Muscle layer of duodenum (tissue), 2 donors: Measurements from ENCODE around the gene MED10.

Source experiments
- H3K27ac ChIP-seq: one replicate; pipeline ENCODE4 v1.7.0; 2013; ENCODE audit warnings: mild to moderate bottlenecking, low read length
- H3K27me3 ChIP-seq: one replicate; pipeline ENCODE4 v1.7.0; 2013; ENCODE audit warnings: low read depth, mild to moderate bottlenecking, control low read depth, low read length
- H3K36me3 ChIP-seq, 2 donors: one replicate each; pipeline ENCODE4 v1.7.0; 2013; ENCODE audit warnings: low read length in 2 of 2, control low read depth in 1 of 2, mild to moderate bottlenecking in 1 of 2; ENCODE audit not compliant: insufficient read depth in 2 of 2, control insufficient read depth in 1 of 2
- H3K4me1 ChIP-seq, 2 donors: one replicate each; pipeline ENCODE4 v1.7.0; 2013; ENCODE audit warnings: low read length in 2 of 2, mild to moderate bottlenecking in 2 of 2, control low read depth in 1 of 2, moderate library complexity in 1 of 2; ENCODE audit not compliant: insufficient read depth in 2 of 2, control insufficient read depth in 1 of 2
- H3K4me3 ChIP-seq, 2 donors: one replicate each; pipeline ENCODE4 v1.7.0; 2013; ENCODE audit warnings: low read length in 2 of 2, low read depth in 1 of 2, mild to moderate bottlenecking in 1 of 2
- H3K9me3 ChIP-seq, 2 donors: one replicate each; pipeline ENCODE4 v1.7.0; 2013; ENCODE audit warnings: low read length in 2 of 2, control low read depth in 1 of 2, mild to moderate bottlenecking in 1 of 2; ENCODE audit not compliant: control insufficient read depth in 1 of 2
- donor health status: healthy.

Gene MED10

DNA sequence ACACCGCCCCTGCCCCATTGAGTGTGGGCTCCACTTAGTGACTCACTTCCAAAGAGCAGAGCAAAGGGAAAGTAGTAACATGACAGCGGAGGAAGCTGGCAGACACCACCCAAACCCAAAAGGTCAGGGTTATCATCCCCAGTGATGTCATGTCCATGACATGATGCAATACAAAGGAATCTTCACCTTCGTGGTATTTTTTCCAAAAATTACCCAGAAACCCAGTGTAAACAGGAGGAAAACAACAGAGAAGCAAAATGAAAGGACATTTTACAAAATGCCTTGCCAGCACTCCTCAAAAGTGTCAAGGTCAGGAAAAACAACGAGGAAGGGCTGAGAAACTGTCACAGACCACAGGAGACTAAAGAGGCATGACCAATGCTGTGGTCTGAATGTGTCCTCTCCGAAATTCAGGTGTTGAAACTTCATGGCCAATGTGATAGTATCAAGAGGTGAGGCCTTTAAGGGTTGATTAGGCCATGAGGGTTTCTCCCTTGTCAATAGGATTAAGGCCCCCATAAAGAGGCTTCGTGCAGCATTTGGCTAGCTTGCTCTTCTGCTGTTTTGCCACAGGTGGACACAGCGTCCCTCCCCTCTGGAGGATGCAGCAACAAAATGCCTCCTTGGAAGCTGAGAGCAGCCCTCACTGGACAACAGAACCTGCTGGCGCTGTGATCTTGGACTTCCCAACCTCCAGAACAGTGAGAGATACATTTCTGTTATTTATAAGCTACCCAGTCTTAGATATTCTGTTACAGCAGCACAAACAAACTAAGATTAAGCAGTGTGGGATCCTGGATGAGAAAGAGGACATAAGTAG, 30.5 kb upstream of the MED10 start:
- no peaks in the 10 kb centered on the region for H3K9me3 ChIP-seq
- H3K4me3 ChIP-seq = no peak overlapping the region
- H3K27ac ChIP-seq = no peak overlapping the region
- no peaks in the 10 kb centered on the region for H3K4me1 ChIP-seq
- no peaks in the 10 kb centered on the region for H3K27me3 ChIP-seq
- H3K36me3 ChIP-seq = no peaks in the 10 kb centered on the region

DNA sequence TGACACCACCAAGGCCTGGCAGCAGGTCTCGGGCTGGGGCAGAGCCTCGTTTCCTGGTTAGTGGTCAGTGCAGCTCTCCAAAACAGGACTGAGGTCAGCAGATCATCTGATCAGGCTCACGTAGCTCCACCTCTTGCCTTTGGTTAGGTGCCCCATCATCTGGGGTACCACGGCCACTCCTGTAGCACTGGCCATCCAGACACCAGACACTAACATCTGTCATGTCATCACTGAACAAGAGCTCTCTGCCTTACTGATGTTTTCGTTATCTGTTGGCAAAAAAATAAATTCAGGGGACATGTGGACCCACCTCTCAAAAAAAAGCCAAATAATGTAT, 29.9 kb upstream of the MED10 start:
- H3K27ac ChIP-seq = no peak overlapping the region
- H3K4me1 ChIP-seq = no peaks in the 10 kb centered on the region
- H3K9me3 ChIP-seq = no peaks in the 10 kb centered on the region
- H3K4me3 ChIP-seq = no peak overlapping the region
- no peaks in the 10 kb centered on the region for H3K36me3 ChIP-seq
- no peaks in the 10 kb centered on the region for H3K27me3 ChIP-seq

DNA sequence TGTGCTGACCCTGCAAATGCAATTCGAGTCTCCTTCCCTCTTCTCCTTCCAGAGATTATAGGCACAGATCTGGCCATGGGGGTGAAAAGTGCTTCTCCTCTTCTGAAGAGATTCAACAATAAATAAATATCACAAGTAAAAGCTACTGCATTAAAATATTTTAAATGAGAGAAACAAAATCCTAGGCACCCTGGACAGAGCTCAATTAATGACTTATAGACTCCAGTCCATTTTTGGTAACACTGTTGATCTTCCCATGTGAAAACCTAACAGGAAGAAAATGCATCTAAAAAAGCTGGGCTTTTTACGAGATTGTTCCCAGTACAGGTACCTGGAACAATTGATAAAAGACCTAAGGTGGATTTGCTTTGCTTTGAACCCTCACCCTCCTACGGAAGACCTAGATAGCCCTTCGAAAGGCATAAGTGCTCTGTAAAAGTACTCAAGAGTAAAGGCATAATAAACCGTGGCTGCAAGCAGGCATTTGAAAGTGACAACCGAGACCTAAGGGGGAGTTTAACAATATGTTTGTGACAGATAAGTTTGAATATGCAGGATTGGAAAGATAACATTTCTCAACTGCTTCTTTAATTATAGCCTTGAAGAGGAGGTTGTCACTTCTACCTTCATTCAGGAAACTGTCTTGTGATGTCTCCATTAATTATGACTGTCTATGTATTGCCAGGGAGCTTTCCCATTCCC, 29.4 kb upstream of the MED10 start:
- no peaks in the 10 kb centered on the region for H3K9me3 ChIP-seq
- H3K4me1 ChIP-seq = no peaks in the 10 kb centered on the region
- H3K36me3 ChIP-seq = no peaks in the 10 kb centered on the region

DNA sequence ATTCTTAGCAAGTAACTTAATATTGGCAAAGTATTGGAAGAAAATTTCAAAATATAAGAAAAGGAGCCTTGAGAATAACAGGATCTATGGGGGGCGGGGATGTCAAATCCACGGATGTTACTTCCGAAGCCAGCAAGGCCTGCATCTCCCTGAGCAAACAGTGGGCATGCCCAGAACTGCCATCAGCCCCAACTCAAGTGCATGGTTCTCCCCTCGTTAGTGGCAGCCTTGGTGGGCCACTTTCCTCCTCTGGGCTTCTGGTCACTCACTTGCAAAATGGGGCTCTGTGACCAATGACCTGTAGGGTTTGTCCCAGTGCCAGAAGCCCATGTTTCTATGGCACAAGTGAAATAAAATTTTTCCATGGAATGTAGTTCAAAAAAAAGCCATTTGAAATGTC, 27.2 kb upstream of the MED10 start:
- no peaks in the 10 kb centered on the region for H3K4me1 ChIP-seq
- H3K9me3 ChIP-seq = no peaks in the 10 kb centered on the region
- H3K36me3 ChIP-seq = no peaks in the 10 kb centered on the region
- no peak overlapping the region for H3K27ac ChIP-seq
- no peaks in the 10 kb centered on the region for H3K27me3 ChIP-seq
- H3K4me3 ChIP-seq = no peak overlapping the region

More for the DNA sequence above, 29.4 kb upstream of the MED10 start:
- H3K4me3 ChIP-seq = no peak overlapping the region
- no peaks in the 10 kb centered on the region for H3K27me3 ChIP-seq
- no peak overlapping the region for H3K27ac ChIP-seq

DNA sequence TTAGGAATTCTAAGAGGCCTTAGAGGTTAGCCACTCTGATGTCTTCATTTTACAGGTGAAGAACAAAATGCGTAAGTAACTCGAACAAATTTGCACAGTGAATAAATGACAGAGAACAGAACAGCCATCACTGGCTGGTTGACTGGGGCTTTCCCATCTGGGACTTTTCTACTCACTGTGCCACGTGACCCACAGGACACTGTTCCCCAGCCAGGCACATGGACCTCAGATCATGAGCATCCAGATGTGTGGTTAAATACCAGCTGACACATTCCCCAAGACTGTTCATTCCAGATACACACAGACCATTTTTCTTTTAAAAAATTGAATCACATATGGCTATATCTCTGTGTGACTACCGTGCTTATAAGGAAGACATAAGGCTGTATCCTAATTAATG, 25.8 kb upstream of the MED10 start:
- Histone ChIP-seq H3K4me3 (no peak overlapping the region), H3K27ac (no peak overlapping the region), H3K27me3 (no peaks in the 10 kb centered on the region), H3K36me3 (no peaks in the 10 kb centered on the region), H3K4me1 (no peaks in the 10 kb centered on the region), H3K9me3 (no peaks in the 10 kb centered on the region)

DNA sequence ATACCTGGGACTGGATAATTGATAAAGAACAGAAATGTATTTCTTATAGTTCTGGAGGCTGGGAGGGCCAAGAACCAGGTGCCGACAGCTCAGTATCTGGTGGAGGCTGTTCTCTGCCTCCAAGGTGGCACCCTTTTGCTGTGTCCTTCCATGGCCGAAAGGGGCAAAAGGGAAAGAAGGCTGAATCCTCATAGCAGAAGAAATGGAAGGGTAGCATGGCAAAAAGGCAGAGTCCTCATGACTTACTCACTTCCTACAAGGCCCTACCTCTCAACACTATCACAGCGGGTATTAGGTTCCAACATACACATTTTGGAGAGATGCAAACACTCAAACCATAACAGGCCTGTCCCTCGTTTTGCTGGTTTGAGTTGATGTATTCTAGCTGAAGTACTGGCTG, 25.1 kb upstream of the MED10 start:
- H3K4me3 ChIP-seq = no peak overlapping the region
- no peak overlapping the region for H3K27ac ChIP-seq
- no peaks in the 10 kb centered on the region for H3K27me3 ChIP-seq
- H3K4me1 ChIP-seq = no peaks in the 10 kb centered on the region
- no peaks in the 10 kb centered on the region for H3K36me3 ChIP-seq
- H3K9me3 ChIP-seq = no peaks in the 10 kb centered on the region

DNA sequence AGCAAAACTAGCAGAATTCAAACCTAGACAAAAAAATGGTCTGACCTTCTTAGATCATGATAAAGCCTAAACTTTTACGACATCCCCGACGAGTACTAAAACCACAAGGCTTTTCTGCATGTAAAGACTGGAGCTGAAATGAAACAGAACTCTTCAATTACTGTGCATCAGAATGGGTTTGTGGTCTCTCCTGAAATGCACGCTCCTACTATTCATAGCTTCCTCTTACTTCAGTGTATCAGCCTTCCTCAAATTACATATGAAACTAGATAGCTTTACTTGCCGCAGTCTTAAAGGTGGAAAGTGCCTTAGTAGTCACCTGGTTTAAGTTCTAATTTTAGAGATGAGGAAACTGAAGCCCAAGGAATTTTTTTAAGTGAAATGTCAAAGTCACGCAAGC, 24.6 kb upstream of the MED10 start:
- no peaks in the 10 kb centered on the region for H3K27me3 ChIP-seq
- no peaks in the 10 kb centered on the region for H3K36me3 ChIP-seq
- no peaks in the 10 kb centered on the region for H3K9me3 ChIP-seq
- H3K4me3 ChIP-seq = no peak overlapping the region
- no peaks in the 10 kb centered on the region for H3K4me1 ChIP-seq
- H3K27ac ChIP-seq = no peak overlapping the region

DNA sequence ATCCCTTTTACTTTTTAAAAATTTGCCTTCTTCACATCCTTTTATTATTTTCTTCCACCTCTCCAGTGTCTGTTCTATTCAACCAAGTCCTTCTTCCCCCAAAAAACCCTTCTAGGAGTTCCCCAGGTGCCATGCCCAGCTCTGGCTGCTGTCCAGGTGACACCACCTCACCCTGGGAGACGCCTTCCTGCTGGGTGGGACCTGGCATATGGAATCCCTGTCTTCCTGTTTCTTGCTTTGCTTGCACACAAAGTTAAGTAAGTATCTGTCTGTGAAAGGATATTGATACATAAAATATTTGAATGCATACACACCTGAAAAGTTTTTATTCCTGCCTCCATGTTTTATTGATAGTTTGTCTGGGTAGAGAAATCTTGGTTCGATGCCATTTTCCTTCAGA, 23.1 kb upstream of the MED10 start:
- Histone ChIP-seq H3K4me3 (no peak overlapping the region), H3K27me3 (no peaks in the 10 kb centered on the region), H3K9me3 (no peaks in the 10 kb centered on the region), H3K36me3 (no peaks in the 10 kb centered on the region), H3K27ac (no peak overlapping the region), H3K4me1 (no peaks in the 10 kb centered on the region)

DNA sequence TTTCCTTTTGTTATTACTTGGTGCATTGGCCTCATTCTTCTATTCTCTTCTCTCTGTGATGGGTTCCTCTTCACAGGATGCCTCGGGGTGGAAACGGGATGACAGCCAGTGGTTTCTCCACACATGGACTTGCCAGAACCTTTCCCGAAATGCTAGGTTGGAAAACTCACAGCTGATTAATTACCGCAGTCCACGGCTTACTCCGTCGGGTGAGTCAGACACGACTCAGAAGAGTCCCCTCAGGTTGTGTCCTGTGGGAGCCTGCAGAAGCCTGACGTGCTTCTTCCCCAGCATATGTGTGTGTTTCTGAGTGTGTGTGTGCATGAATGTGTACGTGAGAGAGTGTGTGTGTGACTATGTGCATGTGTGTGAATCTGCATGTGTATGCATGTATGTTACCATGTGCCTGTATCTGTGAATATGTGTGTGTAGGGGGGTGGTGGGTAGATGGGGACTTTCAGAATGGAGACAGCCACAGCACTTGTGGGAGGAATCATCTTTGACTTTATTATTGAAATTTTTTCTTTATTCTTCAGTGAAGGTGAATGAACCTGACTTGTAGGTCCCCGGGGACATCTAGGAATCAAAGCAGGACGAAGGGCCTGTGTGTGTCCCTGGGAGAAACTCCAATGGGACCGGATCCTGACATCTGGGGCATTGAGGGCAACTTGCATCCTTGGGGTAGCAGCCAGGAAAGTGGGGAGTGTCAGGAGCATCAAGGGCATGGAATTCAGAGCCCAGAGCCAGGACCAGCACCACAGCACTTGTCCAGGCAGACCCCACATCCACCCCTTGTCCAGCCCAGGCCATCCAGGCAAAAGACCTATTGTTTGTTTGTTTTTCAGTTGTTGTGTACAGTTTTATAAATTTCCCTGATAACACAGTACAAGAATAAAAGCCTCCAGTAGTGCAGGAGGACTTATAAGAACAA, 21.9 kb upstream of the MED10 start:
- Histone ChIP-seq H3K27ac (no peak overlapping the region), H3K4me1 (no peaks in the 10 kb centered on the region), H3K9me3 (no peaks in the 10 kb centered on the region), H3K36me3 (no peaks in the 10 kb centered on the region), H3K4me3 (no peak overlapping the region), H3K27me3 (no peaks in the 10 kb centered on the region)

DNA sequence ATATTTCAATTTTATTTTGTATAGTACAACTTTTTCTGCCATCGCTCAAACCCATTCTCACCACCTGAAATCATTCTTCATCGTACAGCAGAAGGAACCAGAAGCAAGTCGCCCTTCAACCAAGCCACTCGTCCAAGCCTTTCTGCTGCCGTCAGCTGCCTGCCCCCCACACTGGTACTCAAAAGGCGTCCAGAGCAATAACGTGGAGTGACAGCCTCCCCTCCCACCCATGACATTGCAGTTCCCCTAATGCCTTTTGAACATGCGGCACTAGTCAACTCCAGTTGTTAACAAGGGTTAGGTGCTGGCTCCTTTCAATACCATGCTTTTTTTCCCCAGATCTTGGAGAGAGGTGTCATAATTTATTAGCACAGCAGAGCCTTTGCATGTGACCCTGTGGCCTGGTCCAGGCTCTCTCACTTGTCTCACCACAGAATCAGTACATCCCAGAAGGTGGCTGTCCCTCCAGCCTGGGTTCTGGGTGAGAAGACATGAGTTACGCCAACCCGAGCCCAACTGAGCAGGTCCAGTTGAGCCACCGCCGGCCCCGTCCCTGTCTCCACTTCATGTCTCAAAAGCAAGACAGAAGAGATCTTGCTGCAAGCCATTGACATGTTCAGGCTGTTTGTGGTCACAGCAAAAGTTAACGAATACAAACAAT, 20.4 kb upstream of the MED10 start:
- Histone ChIP-seq H3K4me1 (no peaks in the 10 kb centered on the region), H3K36me3 (no peaks in the 10 kb centered on the region)

More for the DNA sequence above, 20.4 kb upstream of the MED10 start:
- H3K27ac ChIP-seq = no peak overlapping the region
- no peaks in the 10 kb centered on the region for H3K9me3 ChIP-seq
- no peak overlapping the region for H3K4me3 ChIP-seq
- no peaks in the 10 kb centered on the region for H3K27me3 ChIP-seq
